ENCODE data around the gene GPER1.
A peak's percentile ranks its signal among the peaks of the same experiment; 100 is the strongest.

GPER1 gene

DNA sequence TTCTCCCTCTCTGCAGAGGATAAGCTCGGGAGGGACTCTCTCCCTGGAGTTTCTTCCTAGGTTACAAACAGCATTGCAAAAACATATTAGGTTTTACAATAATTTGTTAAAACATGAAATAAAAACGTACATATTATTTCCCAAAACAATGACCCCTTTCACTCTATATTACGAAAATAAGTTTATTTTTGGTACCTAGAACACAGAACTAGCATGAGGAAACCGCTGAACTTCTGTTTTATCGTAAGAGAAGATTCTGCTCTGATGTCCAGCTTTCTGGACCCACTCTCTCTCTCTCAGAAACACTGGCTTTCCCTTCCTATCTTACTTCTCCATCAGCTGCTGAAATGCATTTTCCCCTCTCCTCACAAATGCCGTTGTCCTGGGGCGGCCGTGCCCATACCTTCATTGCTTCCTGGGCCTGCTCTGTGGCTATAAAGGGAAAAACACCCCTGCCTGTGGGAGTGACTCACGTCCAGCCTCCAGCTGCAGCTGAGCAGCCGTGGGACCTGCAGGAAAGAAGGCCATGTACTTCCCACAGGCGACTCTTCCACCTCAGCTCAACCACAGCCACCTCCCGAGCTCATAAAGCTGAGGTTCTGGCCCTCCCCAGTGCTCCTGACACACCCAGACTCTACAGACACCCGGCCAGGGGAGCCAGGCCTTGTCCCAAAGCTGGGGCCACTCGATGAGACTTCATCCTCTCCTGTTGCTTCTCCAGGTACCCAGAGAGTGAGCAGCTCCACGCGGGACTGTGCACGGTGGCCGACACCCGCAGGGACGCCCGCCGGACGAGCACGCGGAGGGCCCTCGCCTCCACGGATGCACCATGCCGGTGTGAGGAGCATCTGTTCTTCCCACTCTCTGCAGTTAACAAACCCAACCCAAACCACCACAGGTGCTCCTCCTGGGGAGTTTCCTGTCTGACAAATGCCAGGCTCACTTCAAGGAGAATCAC is 3.1 kb downstream of the GPER1 start:
- DNase-seq, result no peak

DNA sequence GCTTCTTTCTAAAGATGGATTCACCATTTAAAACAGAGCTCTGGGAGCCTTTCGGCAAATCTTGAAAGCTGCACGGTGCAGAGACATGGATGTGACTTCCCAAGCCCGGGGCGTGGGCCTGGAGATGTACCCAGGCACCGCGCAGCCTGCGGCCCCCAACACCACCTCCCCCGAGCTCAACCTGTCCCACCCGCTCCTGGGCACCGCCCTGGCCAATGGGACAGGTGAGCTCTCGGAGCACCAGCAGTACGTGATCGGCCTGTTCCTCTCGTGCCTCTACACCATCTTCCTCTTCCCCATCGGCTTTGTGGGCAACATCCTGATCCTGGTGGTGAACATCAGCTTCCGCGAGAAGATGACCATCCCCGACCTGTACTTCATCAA is 3.7 kb downstream of the GPER1 start:
- DNase-seq, result no peak

DNA sequence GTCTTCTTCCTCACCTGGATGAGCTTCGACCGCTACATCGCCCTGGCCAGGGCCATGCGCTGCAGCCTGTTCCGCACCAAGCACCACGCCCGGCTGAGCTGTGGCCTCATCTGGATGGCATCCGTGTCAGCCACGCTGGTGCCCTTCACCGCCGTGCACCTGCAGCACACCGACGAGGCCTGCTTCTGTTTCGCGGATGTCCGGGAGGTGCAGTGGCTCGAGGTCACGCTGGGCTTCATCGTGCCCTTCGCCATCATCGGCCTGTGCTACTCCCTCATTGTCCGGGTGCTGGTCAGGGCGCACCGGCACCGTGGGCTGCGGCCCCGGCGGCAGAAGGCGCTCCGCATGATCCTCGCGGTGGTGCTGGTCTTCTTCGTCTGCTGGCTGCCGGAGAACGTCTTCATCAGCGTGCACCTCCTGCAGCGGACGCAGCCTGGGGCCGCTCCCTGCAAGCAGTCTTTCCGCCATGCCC is 4.3 kb downstream of the GPER1 start:
- no peak for DNase-seq

DNA sequence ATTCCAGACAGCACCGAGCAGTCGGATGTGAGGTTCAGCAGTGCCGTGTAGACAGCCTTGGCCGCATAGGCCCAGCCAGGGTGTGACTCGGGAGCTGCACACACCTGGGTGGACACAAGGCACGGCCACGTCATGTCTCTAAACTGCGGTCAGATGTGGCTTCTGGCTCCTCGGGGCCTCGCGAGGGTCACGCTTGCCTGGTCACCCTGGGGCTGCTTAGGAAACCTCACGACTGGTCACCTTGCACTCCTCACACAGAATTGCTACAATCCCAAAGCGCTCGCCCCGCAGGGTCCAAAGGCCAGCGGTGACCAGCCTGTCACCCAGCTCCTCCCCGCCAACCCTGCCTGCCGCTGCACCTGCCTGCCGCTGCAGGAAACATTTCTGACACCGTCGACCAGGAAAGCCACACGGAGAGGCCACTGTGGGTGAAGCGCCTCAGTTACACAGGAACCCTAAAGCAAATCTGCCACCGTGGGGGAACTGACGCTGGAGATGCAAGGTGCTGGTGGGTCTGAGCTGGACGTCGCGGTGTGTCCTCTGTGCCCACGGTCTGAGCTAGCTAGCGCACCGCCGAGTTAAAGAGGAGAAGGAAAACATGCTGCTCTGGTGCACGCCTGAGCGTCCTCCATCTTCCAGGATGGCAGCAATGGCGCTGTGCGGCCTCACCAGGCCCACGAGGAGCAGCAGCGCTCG is 5.0 kb downstream of the GPER1 start:
- no peak for DNase-seq

DNA sequence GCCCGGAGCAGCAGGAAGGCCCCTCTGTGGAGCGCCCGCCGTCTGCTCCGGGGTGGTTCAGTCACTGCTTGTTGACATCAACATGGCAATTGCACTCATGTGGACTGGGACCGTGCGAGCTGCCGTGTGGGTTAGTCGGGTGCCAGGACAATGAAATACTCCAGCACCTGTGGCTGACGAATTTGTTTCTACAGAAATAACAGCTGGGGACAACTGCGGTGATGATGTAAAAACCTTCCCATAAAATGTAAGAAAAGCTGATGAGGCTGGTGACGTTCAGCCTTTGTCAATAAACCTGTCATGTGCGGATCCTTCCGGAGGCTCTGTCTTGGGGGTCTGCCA is 5.6 kb downstream of the GPER1 start:
- no peak for DNase-seq

DNA sequence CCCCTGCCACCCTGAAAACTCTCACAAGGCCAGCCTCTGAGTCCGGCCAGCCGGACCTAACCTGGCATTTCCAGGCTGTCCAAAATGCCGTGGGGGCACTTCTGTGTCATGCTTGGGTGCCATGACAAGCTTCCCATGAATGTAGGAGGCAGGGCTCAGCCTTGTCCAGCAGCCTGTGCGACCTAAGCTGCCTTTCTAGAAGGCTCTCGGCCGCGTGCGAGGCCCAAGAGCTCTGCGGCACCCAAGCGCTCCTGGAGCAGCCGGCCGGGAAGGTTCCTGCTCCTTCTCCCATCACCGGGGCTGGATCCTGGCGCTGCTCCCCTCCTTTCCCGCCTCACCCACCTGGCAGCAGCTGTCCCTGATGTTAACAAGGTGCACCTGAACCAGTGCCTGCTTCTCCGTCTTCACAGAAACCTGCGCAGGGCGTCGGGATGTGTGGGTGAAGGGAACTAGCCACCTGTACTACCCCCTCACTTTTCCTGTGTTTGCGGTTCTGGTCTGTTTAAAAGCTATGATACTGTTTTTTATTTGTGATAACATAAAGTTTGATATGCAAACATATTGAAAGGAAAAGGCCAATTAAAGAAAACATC is 6.1 kb downstream of the GPER1 start:
- DNase-seq, result no peak

DNA sequence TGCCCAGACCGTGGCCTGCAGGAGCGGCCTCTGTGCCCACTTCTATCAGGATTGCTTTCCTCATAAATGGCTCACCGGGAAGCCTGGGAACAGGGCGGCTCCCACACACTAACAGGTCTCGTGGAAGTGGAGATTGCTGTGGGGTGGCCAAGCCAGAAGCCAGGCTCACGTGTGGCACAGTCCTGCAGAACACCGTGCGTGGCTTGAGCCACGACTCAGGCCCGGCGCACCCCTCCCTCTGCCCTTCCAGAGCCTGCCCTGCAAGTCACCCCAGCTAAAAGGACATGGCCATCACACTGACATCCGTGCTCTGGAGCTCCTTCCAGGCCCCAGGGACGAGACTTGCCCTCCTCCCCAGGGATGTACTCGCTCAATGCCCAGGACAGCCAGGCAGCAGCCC is 7.0 kb downstream of the GPER1 start:
- no peak for DNase-seq

DNA sequence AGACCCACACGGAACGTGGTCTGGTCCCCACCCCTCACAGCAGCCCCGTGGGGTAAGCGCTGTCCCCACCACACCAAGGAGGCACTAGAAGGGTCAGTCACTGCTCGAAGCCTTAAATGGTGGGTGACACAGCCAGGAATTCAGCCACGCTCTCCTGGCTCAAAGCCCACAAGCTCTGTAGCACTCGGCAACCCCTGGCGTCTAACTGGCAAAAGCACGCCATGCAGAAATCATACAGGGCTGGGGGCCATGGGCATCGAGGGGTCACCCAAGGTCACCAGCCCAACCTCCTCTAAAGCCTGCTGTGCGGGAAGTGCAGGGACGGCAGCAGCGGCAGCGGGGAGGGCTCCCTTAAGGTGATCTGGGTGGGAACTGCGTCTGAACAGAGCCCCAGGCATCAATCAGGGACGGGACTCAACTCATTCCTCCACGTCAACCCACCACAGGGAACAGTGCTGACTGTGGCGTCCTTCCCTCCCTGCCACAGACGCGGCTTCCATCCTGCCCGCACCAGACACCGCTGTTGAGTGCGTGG is 7.8 kb downstream of the GPER1 start:
- no peak for DNase-seq

DNA sequence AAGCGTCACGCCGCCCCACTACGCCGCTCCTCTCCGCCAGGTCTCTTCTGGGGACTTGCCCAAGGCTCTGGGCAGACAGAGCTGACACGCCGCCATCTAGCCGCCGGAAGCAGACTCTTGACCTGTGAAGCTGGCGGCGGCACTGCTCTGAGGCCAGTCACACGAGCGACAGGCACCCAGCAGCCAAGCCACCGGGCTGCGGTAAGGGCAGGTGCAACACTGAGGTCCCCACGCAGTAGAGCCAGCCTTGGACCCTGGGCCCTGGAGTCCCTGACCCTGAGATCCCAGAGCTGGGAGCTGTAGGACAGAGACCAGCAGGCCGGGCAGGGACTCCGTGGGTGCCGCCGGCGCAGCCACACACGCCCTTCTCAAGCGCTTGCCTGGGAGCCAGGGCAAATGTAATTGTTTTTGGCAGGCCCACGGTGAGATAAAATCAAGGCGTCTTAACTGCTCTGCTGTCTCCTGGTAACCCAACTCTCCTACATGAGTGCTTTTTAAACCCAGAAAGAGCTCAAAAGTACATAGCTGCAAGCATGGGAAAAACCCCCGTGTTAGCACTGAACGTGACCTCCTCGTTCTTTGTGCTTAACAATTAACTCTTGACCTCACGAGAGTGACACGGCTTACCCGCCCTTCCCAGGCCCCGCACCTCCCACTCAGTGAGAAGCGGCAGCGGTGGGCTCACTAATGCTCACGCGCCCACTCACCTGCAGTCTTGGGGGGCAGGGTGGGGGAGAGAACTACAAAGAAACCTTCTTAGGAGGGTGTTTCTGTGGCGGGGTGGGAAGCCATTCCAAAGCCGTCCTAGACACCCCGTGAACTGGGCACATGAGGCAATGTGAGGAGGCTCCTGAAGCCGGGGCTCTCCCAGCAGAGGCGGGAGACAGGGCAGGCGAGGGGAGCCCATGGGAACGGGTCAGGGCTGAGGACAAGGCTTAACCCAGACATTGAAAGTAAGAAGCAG is 8.5 kb downstream of the GPER1 start:
- DNase-seq, result no peak

DNA sequence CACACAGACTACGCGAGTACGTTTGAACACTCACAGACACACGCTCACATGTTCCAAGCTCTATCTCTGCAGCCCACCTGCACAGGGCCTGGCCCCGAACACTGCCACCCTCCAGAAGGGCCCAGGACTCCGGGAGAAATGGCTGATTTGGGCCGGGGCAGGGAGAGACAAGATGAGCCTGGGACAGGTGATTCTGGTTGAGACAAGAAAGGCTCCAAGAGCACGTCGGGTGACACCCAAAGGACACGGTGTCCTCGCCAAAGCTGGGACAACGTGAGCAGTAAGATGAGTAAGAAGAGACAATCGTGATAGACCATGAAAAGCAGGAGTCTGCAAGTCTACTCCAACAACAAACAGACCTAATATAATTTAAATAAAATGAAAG is 9.2 kb downstream of the GPER1 start:
- DNase-seq, result no peak

DNA sequence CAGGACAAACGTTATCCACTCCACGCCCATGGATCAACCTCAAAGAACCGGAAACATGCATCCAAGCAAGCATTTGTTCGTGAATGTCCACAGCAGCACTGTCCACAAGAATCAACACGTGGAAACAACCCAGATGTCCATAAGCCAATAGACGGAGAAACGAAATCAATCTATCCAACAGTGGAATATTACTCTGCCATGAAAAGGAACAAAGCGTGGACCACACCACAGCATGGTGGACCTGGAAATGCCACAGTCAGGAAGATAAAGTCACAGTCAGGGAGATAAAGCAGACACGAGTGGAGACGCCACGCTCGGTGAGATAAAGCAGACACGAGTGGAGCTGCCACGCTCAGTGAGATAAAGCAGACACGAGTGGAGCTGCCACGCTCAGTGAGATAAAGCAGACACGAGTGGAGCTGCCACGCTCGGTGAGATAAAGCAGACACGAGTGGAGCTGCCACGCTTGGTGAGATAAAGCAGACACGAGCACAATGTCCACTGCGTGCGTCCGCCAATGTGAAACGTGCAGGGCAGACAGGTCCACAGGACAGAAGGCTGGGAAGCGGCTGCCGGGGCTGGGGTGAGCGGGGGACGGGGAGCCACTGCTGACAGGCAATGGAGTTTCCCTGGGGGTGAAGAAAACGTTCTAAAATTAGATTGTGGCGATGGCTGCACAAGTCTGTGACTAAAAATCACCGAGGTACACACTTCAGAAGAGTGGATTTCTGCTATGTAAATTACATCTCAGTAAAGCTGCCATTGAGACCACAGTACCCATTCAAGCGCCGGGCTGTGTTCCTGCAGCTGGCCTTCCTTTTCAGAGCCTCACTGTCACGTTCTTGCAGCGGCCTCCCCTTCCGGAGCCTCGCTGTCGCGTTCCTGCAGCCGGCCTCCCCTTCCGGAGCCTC is 10.6 kb downstream of the GPER1 start:
- no peak for DNase-seq

DNA sequence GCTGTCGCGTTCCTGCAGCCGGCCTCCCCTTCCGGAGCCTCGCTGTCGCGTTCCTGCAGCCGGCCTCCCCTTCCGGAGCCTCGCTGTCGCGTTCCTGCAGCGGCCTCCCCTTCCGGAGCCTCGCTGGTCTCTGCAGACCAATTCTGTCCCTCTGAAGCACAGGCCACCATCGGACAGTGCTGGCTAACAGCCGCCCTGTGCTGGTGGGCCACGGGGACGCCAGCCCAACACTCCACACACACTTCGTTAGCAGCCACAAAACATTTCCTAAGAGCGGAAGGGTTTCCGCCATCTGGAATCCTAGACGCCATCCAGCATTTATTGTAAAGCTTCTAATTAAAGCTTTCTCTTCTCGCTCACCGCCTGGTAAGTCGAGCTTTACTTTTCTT is 11.2 kb downstream of the GPER1 start:
- DNase-seq, result no peak

DNA sequence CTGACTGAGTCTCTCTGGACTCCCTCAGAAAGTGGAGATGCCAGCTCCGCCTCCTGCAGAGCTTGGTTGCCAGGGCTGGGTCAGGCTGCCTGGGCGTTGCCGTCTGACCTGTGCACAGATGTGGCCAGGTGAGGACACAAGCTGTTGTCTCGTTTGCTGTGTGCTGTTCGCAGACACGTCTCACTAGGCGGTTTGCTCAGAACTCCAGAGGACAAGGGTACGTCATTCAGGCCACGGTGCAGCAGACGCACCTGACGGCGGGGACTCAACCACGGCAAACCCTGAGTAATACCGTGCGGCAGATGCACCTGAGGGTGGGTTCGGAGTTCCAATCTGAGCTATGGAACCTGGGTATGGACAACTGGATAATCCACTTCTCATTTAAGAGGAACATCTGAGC is 11.7 kb downstream of the GPER1 start:
- DNase-seq, result no peak

DNA sequence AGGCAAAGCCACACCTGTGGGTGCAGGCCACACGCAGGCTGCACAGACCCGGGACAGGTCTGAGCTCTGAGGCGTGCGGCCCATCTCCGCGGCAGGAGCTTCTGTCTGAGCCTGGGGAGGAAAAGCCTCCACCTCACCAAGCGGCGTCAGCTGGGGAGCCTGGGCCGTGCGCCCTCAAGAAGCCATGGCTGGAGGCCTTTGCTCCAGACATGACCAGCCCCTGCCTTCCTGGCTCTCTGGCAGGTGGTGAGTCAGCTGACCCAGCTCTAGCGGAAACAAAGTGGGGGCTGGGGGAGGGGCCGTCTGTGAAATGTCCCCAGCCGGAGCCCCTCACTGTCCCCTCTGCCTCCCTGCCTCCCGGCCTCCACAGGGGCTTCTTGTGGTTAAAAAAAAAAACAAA is 12.5 kb downstream of the GPER1 start:
- no peak for DNase-seq

DNA sequence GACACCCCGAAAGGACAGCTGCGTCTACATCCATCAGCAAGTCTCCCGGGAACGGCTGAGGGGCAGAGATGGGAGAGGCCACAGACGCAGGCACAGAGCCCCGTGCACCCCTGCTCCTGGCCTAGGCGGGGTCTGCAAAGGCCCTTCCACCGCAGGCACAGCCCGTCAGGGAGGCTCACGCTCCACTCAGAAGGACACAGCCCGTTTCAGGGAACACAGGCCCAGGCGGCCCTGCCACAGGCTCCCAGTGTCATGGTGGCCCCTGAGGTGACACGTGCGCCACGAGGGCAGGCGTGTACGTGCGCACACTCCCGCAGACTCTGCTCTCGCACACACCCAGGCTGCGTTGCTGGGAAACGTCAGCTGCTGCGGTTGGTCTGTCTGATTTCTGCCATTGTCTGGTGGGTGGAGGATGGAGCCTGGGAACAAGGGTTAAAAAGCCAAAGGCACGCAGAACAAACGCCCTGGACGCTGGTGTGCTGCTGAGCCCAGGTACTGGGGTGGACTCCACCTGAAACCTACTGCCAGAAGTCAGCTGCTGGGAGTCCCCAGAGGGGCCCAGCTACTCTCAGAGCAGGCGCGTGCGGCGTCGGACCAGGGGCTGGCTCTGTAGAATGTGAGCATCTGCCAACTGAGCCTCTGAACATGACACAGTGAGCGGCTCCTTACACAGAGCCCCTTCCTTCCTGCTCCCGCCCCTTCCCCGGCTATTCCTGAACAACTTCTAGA is 13.1 kb downstream of the GPER1 start:
- DNase-seq, result no peak

DNA sequence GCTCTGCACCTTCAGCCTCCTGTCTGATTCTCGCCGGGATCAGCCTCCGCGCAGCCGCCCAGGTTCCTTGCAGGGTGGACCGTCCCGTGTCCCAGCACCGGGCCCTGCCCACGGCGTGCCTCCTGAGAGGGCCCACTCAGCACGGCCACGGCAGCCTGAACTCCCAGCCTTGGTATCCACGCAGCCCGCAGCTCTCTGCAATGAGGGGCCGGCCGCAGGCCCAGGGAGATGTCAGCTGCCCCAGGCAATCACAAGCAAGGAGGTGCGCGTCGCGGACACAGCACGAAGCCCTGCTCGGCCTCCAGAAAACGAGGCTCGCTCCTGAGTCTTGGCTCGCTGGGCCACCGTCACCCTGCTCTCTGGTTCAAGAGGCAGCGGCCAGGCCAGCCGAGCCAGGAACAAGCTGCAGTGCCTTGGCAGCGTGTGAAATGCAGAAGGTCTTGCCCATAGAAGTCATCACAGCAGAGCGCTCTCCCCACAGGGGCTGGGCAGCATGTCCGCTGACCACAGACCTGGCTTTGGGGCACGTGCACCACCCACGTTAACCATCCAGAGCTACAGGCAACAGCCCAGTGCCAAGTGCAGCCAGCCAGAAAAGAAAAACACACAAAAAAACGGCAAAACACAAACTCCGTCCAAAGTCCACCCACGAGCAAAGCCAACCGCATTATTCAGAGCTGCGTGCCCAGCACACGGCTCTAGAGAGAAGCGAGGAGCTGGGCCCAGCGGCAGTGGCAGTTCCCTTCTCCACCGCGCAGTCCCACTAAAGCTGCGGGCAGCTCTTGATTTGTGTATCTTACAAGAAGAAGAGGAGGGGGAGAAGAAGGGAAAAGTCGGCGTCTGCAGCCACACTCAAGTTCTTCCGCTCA is 13.9 kb downstream of the GPER1 start:
- DNase-seq, result peak; percentile 59

DNA sequence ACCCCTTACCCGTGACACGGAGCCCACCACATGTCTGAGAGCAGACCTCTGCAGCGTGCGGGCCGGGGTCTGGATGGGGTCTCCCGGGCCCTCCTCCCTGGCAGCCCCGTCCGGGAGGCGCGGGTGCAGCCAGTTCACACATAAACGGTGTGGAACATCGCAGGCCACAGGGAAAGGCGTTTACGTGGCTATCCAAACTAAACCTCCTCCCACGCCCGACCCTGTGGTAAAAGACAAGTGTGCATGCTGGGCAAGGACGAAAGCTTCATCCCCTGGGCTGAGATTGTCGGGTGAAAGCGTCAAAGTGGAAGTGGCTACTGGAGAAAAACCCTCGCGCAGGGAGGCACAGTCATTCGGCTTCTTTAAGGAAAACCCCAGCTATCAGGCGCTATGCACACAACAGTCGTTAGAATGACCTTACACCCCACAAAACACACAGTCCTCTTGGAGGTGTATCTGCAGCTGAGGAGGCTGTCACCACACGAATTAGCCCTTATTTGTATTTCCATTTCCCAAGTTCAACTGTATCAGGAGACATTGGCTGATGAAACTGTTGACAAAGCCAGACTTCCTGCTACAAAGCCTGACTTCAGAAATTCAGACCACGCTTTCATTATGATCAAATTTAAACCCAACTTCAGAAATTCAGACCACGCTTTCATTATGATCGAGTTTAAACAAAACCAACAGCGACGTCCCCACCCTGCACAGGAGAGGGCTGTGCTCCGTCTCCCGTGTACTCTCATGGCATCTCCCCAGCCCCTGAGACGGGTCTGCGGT is 15.3 kb downstream of the GPER1 start:
- DNase-seq, result no peak

DNA sequence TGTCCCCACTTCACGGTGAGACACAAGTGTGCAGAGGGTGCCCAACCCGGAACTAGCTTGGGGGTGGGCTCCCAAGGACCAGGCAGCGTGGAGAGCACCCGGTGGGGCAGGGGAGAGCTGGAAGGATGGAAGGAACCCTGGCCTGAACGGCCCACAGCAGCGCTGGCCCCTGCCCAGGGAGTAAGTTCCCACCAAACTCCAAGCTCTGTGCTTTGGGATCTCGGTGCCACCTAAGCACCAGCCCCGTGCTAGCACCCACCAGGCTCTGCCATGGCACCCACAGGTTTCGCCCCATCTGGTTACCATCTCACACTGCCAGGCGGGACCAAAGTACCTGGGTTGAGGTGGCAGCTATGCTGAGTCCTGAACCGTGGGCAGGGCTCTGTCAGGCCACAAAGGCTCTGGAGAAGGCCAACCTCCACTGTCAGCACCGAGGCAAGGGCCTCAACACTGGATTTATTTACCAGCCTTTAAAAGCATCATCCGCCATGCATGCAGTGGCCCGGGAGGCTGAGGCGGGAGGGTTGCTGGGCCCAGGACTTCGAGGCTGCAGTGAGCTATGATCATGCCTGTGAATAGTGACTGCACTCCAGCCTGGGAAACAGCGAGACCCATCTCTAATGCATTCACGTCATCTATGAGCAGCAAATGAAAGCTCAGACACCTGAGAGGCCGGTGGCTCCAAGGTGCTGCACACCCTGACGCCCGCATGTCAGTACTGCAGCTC is 16.0 kb downstream of the GPER1 start:
- DNase-seq, result no peak

Data from femur (tissue), 1 donor.